SK-N-SH (cell line): ENCODE measurements around the gene TSSK6. TPM values are rescaled to one million over a fixed set of nuclear protein-coding genes. Genes with fewer than 3 reads are reported as not detected.

Experiments used
- CTCF ChIA-PET: fragments of 300-600, 350-600 bp; formaldehyde crosslinking; extraction: SDS; loops from one replicate; lab custom pipeline; 2021; lab: Yijun Ruan, JAX
- POLR2A ChIA-PET: fragments of 350-600 bp; sonication (Branson Sonifier 250); formaldehyde crosslinking; extraction: SDS; loops from one replicate; lab custom pipeline; 2020; ENCODE audit warnings: antibody characterized with exemption, inconsistent platforms; lab: Yijun Ruan, JAX
- DNase-seq: peaks from one replicate; pipeline ENCODE4 v3.0.0; 2012
- H2AFZ ChIP-seq: fragments of 200-600 bp; sonication (generic); 2 replicates; pipeline ENCODE4 v1.8.1; 2016; ENCODE audit warnings: antibody characterized with exemption, mild to moderate bottlenecking, low read depth
- H3F3A ChIP-seq: fragments of 200-600 bp; sonication (generic); replicated peaks from 2 replicates; pipeline ENCODE3; 2016; ENCODE audit warnings: antibody characterized with exemption, mild to moderate bottlenecking; ENCODE audit not compliant: insufficient read depth
- H3K27ac ChIP-seq, 2 experiments: fragments of 200-500 bp in 1 of 2; fragments of 200-600 bp in 1 of 2; sonication (Bioruptor generic) in 1 of 2; sonication (generic), shearing (Covaris generic) in 1 of 2; 2 replicates each; pipeline versions ENCODE4 v1.5.1 to v1.6.1; 2014 to 2016; ENCODE audit warnings: low read depth in 2 of 2, inconsistent platforms in 1 of 2, low read length in 1 of 2, mild to moderate bottlenecking in 1 of 2, mixed read lengths in 1 of 2
- H3K27me3 ChIP-seq: fragments of 200-600 bp; sonication (generic), shearing (Covaris generic); 2 replicates; pipeline ENCODE4 v1.6.1; 2016; ENCODE audit warnings: mixed run types; ENCODE audit not compliant: insufficient read depth
- H3K36me3 ChIP-seq, 2 experiments: fragments of 200-500 bp in 1 of 2; fragments of 200-600 bp in 1 of 2; sonication (Bioruptor generic) in 1 of 2; sonication (generic) in 1 of 2; replicated peaks in 1 of 2; 2 replicates each; pipeline versions ENCODE3 to v1.5.1; 2014 to 2016; ENCODE audit warnings: low read length in 1 of 2, mild to moderate bottlenecking in 1 of 2; ENCODE audit not compliant: insufficient read depth in 2 of 2, control insufficient read depth in 1 of 2
- H3K4me1 ChIP-seq, 2 experiments: fragments of 200-500 bp in 1 of 2; fragments of 200-600 bp in 1 of 2; sonication (Bioruptor generic) in 1 of 2; sonication (generic), shearing (Covaris generic) in 1 of 2; 2 replicates each; pipeline versions ENCODE4 v1.5.1 to v1.6.1; 2014 to 2016; ENCODE audit warnings: low read depth in 1 of 2, low read length in 1 of 2, mixed run types in 1 of 2; ENCODE audit not compliant: insufficient read depth in 2 of 2, control insufficient read depth in 1 of 2
- H3K4me2 ChIP-seq: fragments of 200-600 bp; sonication (generic), shearing (Covaris generic); 2 replicates; pipeline ENCODE4 v1.6.1; 2017; ENCODE audit warnings: mixed run types
- H3K4me3 ChIP-seq, 2 experiments: fragments of 200-500 bp in 1 of 2; fragments of 200-600 bp in 1 of 2; sonication (Bioruptor generic) in 1 of 2; sonication (generic), shearing (Covaris generic) in 1 of 2; 2 replicates each; pipeline versions ENCODE4 v1.5.1 to v1.8.1; 2014 to 2016; ENCODE audit warnings: low read depth in 2 of 2, inconsistent platforms in 1 of 2, low read length in 1 of 2, mild to moderate bottlenecking in 1 of 2, mixed read lengths in 1 of 2, moderate library complexity in 1 of 2
- H3K79me2 ChIP-seq: fragments of 200-600 bp; sonication (generic); 2 replicates; pipeline ENCODE4 v1.8.1; 2017; ENCODE audit warnings: mild to moderate bottlenecking; ENCODE audit not compliant: insufficient read depth
- H3K9ac ChIP-seq: fragments of 200-600 bp; sonication (generic); 2 replicates; pipeline ENCODE4 v1.6.1; 2017; ENCODE audit warnings: mixed run types
- H3K9me2 ChIP-seq: fragments of 200-600 bp; sonication (generic); 2 replicates; pipeline ENCODE4 v1.6.1; 2017; ENCODE audit warnings: mixed run types
- H3K9me3 ChIP-seq: fragments of 200-600 bp; sonication (generic); 2 replicates; pipeline ENCODE4 v1.6.1; 2017; ENCODE audit warnings: mixed run types, mild to moderate bottlenecking, moderate library complexity
- H4K20me1 ChIP-seq: fragments of 200-600 bp; sonication (generic); 2 replicates; pipeline ENCODE4 v1.6.1; 2017; ENCODE audit warnings: mild to moderate bottlenecking, mixed run types; ENCODE audit not compliant: insufficient read depth
- EP300 ChIP-seq, 2 experiments: IDR thresholded peaks; 2 replicates each; pipeline versions ENCODE4 v1.4.0 to v1.6.1; 2012; ENCODE audit warnings: borderline replicate concordance in 1 of 2, low read depth in 1 of 2, low read length in 1 of 2
- EZH2phosphoT487 ChIP-seq: fragments of 200-600 bp; sonication (generic); IDR thresholded peaks from 2 replicates; pipeline ENCODE4 v1.6.1; 2017; ENCODE audit warnings: low read depth, mixed run types, mild to moderate bottlenecking, antibody characterized with exemption, moderate library complexity, borderline replicate concordance
- FOSL2 ChIP-seq: IDR thresholded peaks from 2 replicates; pipeline ENCODE4 v1.4.0; 2012; ENCODE audit warnings: low read depth, mild to moderate bottlenecking, moderate library complexity, borderline replicate concordance
- FOXJ3 ChIP-seq: sonication (generic); formaldehyde crosslinking; IDR thresholded peaks from 2 replicates; pipeline ENCODE4 v1.5.1; 2020; ENCODE audit warnings: mild to moderate bottlenecking, missing genetic modification reagents
- FOXM1 ChIP-seq: IDR thresholded peaks from 2 replicates; pipeline ENCODE4 v1.4.0; 2012; ENCODE audit warnings: low read depth, mild to moderate bottlenecking
- GATA2 ChIP-seq: sonication (generic); formaldehyde crosslinking; IDR thresholded peaks from 2 replicates; pipeline ENCODE4 v1.5.0; 2020; ENCODE audit warnings: mild to moderate bottlenecking, missing genetic modification reagents
- JUND ChIP-seq: IDR thresholded peaks from 2 replicates; pipeline ENCODE4 v1.4.0; 2012
- NFIC ChIP-seq: IDR thresholded peaks from 2 replicates; pipeline ENCODE4 v1.4.0; 2012; ENCODE audit warnings: borderline replicate concordance
- NRF1 ChIP-seq: IDR thresholded peaks from 2 replicates; pipeline ENCODE4 v1.6.1; 2012; ENCODE audit warnings: low read depth, mild to moderate bottlenecking, low read length
- POLR2AphosphoS5 ChIP-seq: IDR thresholded peaks from 2 replicates; pipeline ENCODE4 v1.6.1; 2012; ENCODE audit warnings: low read depth, low read length
- RAD21 ChIP-seq: IDR thresholded peaks from 2 replicates; pipeline ENCODE4 v1.6.1; 2012; ENCODE audit warnings: mild to moderate bottlenecking, low read length
- RCOR1 ChIP-seq: fragments of 150-350 bp; IDR thresholded peaks from 2 replicates; pipeline ENCODE4 v1.6.1; 2017; ENCODE audit warnings: antibody characterized with exemption, low read length
- SIN3A ChIP-seq: IDR thresholded peaks from 2 replicates; pipeline ENCODE4 v1.6.1; 2012; ENCODE audit warnings: low read depth, mild to moderate bottlenecking, low read length, moderate library complexity, borderline replicate concordance
- SMC3 ChIP-seq: IDR thresholded peaks from 2 replicates; pipeline ENCODE4 v1.6.1; 2012; ENCODE audit warnings: low read depth, low read length, improper control_type of control experiment
- TCF12 ChIP-seq: IDR thresholded peaks from 2 replicates; pipeline ENCODE4 v1.4.0; 2012
- TEAD4 ChIP-seq: IDR thresholded peaks from 2 replicates; pipeline ENCODE4 v1.4.0; 2012; ENCODE audit warnings: mild to moderate bottlenecking, borderline replicate concordance; ENCODE audit not compliant: insufficient read depth
- WGBS: methylation state at CpG from one replicate; pipeline ENCODE4 v1.1.6; 2017; ENCODE audit warnings: low lambda C conversion rate; 5-methylcytosine and 5-hydroxymethylcytosine counted together
- polyA plus RNA-seq, 3 experiments: library from polyadenylated mRNA; depleted of rRNA; stranded (reverse); fragments of >200 nt; gene quantifications; 2 replicates each; pipeline ENCODE4 v1.2.3, GENCODE V29; 2012
- TF ChIP-seq, protein P1 (sequence below): fragments of 150-350 bp; IDR thresholded peaks from 2 replicates; pipeline ENCODE4 v1.6.1; 2016; ENCODE audit warnings: mild to moderate bottlenecking, low read depth, low read length
- TF ChIP-seq, protein P2 (sequence below): fragments of 150-350 bp; IDR thresholded peaks from 2 replicates; pipeline ENCODE4 v1.6.1; 2017; ENCODE audit warnings: antibody characterized with exemption, low read length, low read depth, borderline replicate concordance
- TF ChIP-seq, protein P3 (sequence below): IDR thresholded peaks from 2 replicates; pipeline ENCODE4 v1.6.1; 2012; ENCODE audit warnings: mild to moderate bottlenecking, low read depth, low read length, moderate library complexity
- TF ChIP-seq, protein P4 (sequence below): IDR thresholded peaks from 2 replicates; pipeline ENCODE4 v1.4.0; 2012; ENCODE audit warnings: low read depth, borderline replicate concordance

TSSK6 gene
- polyA plus RNA-seq, 1 of the 3 experiments (the other 2 are of a cell fraction), result 3.1 TPM

DNA sequence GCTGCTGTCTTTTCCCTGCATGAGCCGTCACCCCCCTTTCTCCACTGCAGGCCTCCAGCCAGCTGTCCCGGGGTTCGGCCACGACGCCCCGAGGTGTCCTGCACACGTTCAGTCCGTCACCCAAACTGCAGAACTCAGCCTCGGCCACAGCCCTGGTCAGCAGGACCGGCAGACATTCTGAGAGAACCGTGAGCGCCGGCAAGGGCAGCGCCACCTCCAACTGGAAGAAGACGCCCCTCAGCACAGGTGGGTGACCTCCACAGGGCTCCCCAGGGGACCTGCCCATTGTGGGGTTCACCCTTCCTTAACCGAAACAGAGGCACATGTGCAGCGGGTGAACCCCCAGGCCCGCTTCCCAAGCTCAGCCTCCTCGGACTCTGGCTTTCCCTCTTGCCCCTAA lies 13.1 kb downstream of the TSSK6 start (continued):
- TF ChIP-seq, protein P1, sequence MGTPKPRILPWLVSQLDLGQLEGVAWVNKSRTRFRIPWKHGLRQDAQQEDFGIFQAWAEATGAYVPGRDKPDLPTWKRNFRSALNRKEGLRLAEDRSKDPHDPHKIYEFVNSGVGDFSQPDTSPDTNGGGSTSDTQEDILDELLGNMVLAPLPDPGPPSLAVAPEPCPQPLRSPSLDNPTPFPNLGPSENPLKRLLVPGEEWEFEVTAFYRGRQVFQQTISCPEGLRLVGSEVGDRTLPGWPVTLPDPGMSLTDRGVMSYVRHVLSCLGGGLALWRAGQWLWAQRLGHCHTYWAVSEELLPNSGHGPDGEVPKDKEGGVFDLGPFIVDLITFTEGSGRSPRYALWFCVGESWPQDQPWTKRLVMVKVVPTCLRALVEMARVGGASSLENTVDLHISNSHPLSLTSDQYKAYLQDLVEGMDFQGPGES, result no peak
- TF ChIP-seq, protein P2, sequence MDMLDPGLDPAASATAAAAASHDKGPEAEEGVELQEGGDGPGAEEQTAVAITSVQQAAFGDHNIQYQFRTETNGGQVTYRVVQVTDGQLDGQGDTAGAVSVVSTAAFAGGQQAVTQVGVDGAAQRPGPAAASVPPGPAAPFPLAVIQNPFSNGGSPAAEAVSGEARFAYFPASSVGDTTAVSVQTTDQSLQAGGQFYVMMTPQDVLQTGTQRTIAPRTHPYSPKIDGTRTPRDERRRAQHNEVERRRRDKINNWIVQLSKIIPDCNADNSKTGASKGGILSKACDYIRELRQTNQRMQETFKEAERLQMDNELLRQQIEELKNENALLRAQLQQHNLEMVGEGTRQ, result no peak
- no peak for TF ChIP-seq SIN3A
- no peak for TF ChIP-seq RCOR1
- no peak for TF ChIP-seq TEAD4
- TF ChIP-seq FOXM1, result no peak

DNA sequence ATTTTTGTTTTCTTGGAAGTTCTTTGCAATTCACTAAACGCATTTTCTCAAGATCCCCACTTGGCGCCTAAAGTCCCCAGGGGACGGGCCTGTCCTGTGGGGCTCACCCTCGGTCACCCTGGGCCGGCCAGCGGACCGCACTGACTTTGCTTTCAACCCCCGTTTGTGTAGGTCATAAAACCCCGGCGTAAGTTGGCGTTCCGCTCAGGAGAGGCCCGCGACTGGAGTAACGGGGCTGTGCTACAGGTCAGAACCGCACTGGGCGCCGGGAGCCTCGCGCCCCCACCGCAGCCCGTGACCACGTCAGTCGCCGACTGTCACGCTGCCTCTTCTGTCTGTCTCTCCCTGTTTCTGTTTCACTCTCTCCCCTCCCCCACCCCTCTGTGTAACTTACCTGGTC lies 13.6 kb downstream of the TSSK6 start:
- POLR2A ChIA-PET, result no interaction called here
- 97% methylated on average over 26 of the region's 26 CpGs for WGBS
- no peak overlapping the region for H2AFZ ChIP-seq

More for the DNA sequence above, 13.6 kb downstream of the TSSK6 start:
- Histone ChIP-seq H3K4me1 (no peaks in the 10 kb centered on the region), H3K27ac (no peak overlapping the region), H3F3A (no peaks in the 10 kb centered on the region), H3K36me3 (peaks cover 6 to 67% of the 10 kb centered on the region in 2 experiments), H3K4me3 (no peak overlapping the region), H3K9me2 (no peaks in the 10 kb centered on the region)
- CTCF ChIA-PET, result interaction anchor here (1.0 kb wide), 1 partner anchor 12 kb away, joined by 4 read pairs; no protein-coding TSS in a partner anchor
- TF ChIP-seq, protein P3, sequence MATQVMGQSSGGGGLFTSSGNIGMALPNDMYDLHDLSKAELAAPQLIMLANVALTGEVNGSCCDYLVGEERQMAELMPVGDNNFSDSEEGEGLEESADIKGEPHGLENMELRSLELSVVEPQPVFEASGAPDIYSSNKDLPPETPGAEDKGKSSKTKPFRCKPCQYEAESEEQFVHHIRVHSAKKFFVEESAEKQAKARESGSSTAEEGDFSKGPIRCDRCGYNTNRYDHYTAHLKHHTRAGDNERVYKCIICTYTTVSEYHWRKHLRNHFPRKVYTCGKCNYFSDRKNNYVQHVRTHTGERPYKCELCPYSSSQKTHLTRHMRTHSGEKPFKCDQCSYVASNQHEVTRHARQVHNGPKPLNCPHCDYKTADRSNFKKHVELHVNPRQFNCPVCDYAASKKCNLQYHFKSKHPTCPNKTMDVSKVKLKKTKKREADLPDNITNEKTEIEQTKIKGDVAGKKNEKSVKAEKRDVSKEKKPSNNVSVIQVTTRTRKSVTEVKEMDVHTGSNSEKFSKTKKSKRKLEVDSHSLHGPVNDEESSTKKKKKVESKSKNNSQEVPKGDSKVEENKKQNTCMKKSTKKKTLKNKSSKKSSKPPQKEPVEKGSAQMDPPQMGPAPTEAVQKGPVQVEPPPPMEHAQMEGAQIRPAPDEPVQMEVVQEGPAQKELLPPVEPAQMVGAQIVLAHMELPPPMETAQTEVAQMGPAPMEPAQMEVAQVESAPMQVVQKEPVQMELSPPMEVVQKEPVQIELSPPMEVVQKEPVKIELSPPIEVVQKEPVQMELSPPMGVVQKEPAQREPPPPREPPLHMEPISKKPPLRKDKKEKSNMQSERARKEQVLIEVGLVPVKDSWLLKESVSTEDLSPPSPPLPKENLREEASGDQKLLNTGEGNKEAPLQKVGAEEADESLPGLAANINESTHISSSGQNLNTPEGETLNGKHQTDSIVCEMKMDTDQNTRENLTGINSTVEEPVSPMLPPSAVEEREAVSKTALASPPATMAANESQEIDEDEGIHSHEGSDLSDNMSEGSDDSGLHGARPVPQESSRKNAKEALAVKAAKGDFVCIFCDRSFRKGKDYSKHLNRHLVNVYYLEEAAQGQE, result no peak
- TF ChIP-seq, protein P1, result no peak
- TF ChIP-seq FOXJ3 (CRISPR knock-in tag) (no peak), FOSL2 (no peak), SMC3 (no peak), EP300 (IDR thresholded peaks at IDR 0.05; ENCODE audit: borderline replicate concordance in 1 of 2, low read depth in 1 of 2, low read length in 1 of 2) (no peak), RCOR1 (no peak), GATA2 (CRISPR knock-in tag) (no peak), TCF12 (no peak), NFIC (no peak), JUND (no peak), FOXM1 (no peak), NRF1 (no peak), EZH2phosphoT487 (no peak), RAD21 (no peak), POLR2AphosphoS5 (no peak)
- TF ChIP-seq, protein P4, sequence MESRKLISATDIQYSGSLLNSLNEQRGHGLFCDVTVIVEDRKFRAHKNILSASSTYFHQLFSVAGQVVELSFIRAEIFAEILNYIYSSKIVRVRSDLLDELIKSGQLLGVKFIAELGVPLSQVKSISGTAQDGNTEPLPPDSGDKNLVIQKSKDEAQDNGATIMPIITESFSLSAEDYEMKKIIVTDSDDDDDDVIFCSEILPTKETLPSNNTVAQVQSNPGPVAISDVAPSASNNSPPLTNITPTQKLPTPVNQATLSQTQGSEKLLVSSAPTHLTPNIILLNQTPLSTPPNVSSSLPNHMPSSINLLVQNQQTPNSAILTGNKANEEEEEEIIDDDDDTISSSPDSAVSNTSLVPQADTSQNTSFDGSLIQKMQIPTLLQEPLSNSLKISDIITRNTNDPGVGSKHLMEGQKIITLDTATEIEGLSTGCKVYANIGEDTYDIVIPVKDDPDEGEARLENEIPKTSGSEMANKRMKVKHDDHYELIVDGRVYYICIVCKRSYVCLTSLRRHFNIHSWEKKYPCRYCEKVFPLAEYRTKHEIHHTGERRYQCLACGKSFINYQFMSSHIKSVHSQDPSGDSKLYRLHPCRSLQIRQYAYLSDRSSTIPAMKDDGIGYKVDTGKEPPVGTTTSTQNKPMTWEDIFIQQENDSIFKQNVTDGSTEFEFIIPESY, result no peak
- TF ChIP-seq, all 33 proteins: peak for 0
- no peak overlapping the region for H3K9ac ChIP-seq
- no peaks in the 10 kb centered on the region for H4K20me1 ChIP-seq
- H3K9me3 ChIP-seq, result no peaks in the 10 kb centered on the region
- no peak for DNase-seq
- H3K79me2 ChIP-seq, result no peaks in the 10 kb centered on the region
- H3K27me3 ChIP-seq, result no peaks in the 10 kb centered on the region
- H3K4me2 ChIP-seq, result no peak overlapping the region
